Adrenal gland (tissue), 5 donors: ENCODE data around the gene ETV5.
A peak's percentile ranks its signal among the peaks of the same experiment; 100 is the strongest.

Experiments
- CTCF ChIP-seq, 6 experiments: fragments of 450-650 bp in 4 of 6; fragments of 200-600 bp in 2 of 6; sonication (generic) in 1 of 6; IDR thresholded peaks; 1 replicate in 5 of 6; 2 replicates in 1 of 6; pipeline versions ENCODE4 v1.5.1 to v1.8.0; 2016 to 2021; ENCODE audit warnings: antibody characterized with exemption in 6 of 6, mild to moderate bottlenecking in 2 of 6, moderate library complexity in 1 of 6
- POLR2A ChIP-seq, 2 donors: fragments of 450-650 bp; IDR thresholded peaks; one replicate each; pipeline ENCODE4 v1.6.1; 2017; ENCODE audit warnings: antibody characterized with exemption in 2 of 2, mild to moderate bottlenecking in 2 of 2, moderate library complexity in 1 of 2
- donor health status: DM: no; HTN: no; CAD: no.

GRCh38 chr3:186108941-186109865 is at the start of gene ETV5:
- TF ChIP-seq CTCF (IDR thresholded peaks at IDR 0.05) (peak in 2 of 6 experiments; percentile 38), POLR2A (IDR thresholded peaks at IDR 0.05) (peak; percentile 90 to 98)
